ENCODE data around the gene TMEM253.

- TF ChIP-seq CTCF (IDR thresholded peaks at IDR 0.05) (peak; percentile 13; the same call in 1 of the 2 replicates), ZFX (IDR thresholded peaks at IDR 0.05; ENCODE audit: borderline replicate concordance) (no peak)
Measured at GRCh38 chr14:21066882-21067502, 33.9 kb upstream of the TMEM253 start.
